Kidney epithelial cell (primary cell): ENCODE results near the gene ALOX15. TPM values are rescaled to one million over a fixed set of nuclear protein-coding genes. Genes with fewer than 3 reads are reported as not detected.
"Not testable (repeated sequence)": the region's sequence is repeated elsewhere in the genome, so short reads cannot be mapped to it uniquely, and the experiment has no call there.

Experiments
- DNase-seq: peaks from one replicate; pipeline ENCODE4 v3.0.0-alpha.2; 2010; ENCODE audit warnings: low read depth
- H3K27me3 ChIP-seq: 2 replicates; pipeline ENCODE4 v1.6.0; 2011; ENCODE audit warnings: low read length; ENCODE audit not compliant: control insufficient read depth, insufficient read depth
- H3K36me3 ChIP-seq: 2 replicates; pipeline ENCODE4 v1.5.1; 2011; ENCODE audit warnings: low read length; ENCODE audit not compliant: control insufficient read depth, insufficient read depth
- H3K4me3 ChIP-seq: 2 replicates; pipeline ENCODE4 v1.5.1; 2011; ENCODE audit warnings: low read depth, mild to moderate bottlenecking, control low read depth, low read length
- total RNA-seq: library from RNA; depleted of rRNA; stranded (reverse); fragments of >200 nt; gene quantifications from 2 replicates; pipeline ENCODE4 v1.2.3, GENCODE V29; 2015
- TF ChIP-seq, protein P1 (sequence below): IDR thresholded peaks from 2 replicates; pipeline ENCODE4 v1.5.1; 2011; ENCODE audit warnings: mild to moderate bottlenecking, moderate library complexity, low read length, control low read depth, inconsistent platforms; ENCODE audit not compliant: insufficient read depth, poor library complexity, severe bottlenecking

The ALOX15 gene
- total RNA-seq, 1 donor from 2014 or later: not detected

DNA sequence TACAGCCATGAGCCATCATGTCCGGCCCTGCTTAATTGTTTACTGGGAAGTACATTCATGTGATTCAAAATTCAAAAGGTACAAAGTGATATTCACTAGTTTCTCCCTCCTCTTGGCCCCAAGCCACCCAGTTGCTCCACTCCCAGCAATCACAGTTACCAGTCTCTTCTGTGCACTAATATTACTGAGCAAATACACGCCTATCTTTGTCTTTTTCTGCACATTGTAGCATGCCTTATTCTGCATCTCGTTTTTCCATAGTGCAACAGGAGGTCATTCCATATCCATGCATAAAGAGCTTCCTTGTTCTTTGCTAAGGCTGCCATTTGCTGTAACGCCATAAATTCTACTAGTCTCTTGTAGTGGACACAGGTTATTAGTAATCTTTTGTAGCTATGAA lies 2.2 kb upstream of the ALOX15 start:
- TF ChIP-seq, protein P1, sequence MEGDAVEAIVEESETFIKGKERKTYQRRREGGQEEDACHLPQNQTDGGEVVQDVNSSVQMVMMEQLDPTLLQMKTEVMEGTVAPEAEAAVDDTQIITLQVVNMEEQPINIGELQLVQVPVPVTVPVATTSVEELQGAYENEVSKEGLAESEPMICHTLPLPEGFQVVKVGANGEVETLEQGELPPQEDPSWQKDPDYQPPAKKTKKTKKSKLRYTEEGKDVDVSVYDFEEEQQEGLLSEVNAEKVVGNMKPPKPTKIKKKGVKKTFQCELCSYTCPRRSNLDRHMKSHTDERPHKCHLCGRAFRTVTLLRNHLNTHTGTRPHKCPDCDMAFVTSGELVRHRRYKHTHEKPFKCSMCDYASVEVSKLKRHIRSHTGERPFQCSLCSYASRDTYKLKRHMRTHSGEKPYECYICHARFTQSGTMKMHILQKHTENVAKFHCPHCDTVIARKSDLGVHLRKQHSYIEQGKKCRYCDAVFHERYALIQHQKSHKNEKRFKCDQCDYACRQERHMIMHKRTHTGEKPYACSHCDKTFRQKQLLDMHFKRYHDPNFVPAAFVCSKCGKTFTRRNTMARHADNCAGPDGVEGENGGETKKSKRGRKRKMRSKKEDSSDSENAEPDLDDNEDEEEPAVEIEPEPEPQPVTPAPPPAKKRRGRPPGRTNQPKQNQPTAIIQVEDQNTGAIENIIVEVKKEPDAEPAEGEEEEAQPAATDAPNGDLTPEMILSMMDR: no peak
- Histone ChIP-seq H3K4me3 (no peak overlapping the region), H3K36me3 (no peaks in the 10 kb centered on the region), H3K27me3 (peaks cover 48% of the 10 kb centered on the region)
- no peak for DNase-seq

DNA sequence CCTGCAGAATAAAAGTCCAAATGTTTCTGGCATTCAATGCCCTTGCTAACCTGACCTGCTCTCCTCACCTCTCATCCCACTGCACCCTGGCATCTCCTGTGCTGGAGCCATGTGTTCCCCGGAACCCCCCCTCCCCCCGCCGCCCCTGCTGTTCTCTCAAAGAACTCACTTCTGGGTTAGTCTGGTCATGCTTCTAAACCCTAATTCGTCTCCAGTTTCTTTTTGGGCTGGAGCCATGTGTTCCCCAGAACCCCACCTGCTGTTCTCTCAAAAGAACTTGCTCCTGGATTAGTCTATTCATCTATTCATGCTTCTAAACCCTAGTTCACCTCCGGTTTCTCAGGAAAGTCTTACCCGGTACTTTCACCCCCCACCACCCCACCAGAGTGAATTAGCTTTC lies 808 bp upstream of the ALOX15 start:
- Histone ChIP-seq H3K36me3 (no peaks in the 10 kb centered on the region), H3K4me3 (no peak overlapping the region), H3K27me3 (peaks cover 52% of the 10 kb centered on the region)
- DNase-seq: no peak
- TF ChIP-seq, protein P1: no peak

DNA sequence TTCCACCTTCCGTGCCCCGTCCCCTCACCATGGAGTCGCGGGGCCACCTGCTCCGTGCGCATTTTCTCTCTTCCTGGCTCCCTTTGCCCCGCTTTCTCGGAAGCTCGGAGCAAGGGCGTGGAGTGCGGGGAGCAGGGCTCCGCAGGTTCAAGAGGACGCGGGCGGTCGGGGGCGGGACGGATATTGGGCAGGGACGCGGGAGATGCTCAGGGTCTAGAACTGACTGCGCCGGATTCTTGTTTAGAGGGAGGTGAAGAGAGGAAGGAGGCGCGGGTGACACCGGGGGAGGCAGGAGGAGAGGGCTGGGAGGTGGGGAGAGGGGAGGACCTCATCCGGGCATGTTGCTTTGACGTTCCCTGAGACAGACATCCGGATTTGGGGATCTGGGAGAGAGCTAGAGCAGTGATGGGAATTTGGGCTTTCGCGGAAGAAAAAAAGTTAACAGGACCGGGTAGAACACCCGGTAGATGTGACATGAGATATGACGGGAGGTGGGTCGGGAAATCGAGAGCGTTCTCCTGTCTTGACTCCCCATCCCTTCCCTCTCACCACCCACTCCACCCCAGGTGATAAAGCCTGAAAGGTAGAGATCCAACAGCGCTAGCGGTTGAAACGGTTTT lies 799 bp downstream of the ALOX15 start:
- peaks cover 60% of the 10 kb centered on the region for H3K27me3 ChIP-seq
- H3K36me3 ChIP-seq, DNase-seq, H3K4me3 ChIP-seq: not testable (repeated sequence)

DNA sequence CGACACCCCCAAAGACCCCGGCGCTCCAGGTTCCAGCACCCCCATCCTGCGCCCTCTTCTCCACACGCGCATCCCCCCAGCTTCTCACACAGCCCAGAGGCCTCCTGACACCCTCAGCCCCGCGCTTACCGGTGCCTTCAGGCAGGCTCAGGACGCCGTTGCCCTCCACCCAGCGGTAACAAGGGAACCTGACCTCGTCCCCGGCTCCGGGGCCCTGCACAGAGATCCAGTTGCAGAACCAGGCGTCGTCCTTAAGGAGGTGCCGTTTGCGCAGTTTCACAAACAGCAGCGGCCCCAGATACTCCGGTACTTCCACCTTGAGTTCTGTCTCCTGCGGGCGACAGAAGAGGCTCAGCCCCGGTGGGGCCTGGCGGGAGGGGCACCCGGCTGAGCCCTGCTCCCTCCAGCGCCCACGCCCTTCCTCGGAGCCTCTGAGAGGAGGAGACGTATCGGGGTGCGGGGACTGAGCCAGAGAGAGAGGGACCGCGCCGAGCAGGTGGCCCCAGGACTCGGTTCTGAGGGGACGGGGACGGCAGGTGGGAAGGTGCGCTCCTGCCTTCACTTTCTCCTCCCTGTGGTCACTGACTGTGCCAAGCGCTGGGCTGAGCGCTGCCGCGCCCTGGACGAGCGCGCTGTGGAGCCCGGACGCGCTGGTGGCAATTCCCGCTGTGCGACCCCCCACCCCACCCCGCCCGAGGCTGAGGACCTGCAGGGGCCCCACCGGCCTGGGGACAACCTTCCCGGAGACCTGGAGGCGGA lies 2.0 kb downstream of the ALOX15 start:
- not testable (repeated sequence) for DNase-seq

DNA sequence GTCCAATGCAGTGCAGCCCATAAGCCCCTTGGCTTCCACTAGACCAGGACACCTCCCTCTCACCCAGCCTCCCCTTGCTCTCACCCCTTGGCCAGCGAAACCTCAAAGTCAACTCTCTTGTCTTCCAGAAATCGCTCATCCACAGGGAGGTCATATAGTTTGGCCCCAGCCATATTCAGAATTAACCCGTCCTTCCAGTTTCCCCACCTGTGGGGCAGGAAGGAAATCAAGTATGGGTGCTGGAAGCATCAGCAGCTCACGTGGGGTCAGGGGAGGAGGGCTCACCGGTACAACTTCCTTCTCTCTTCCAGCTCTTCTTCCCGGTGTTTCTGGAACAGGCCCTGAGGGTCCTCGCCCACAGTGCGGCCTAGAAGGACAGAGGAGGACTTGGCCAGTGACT lies 2.7 kb downstream of the ALOX15 start:
- H3K4me3 ChIP-seq, H3K36me3 ChIP-seq: not testable (repeated sequence)
- peaks cover 57% of the 10 kb centered on the region for H3K27me3 ChIP-seq

More for the DNA sequence above, 2.0 kb downstream of the ALOX15 start:
- peaks cover 57% of the 10 kb centered on the region for H3K27me3 ChIP-seq
- not testable (repeated sequence) for H3K4me3 ChIP-seq, H3K36me3 ChIP-seq
- TF ChIP-seq, protein P1: peak; percentile 6

DNA sequence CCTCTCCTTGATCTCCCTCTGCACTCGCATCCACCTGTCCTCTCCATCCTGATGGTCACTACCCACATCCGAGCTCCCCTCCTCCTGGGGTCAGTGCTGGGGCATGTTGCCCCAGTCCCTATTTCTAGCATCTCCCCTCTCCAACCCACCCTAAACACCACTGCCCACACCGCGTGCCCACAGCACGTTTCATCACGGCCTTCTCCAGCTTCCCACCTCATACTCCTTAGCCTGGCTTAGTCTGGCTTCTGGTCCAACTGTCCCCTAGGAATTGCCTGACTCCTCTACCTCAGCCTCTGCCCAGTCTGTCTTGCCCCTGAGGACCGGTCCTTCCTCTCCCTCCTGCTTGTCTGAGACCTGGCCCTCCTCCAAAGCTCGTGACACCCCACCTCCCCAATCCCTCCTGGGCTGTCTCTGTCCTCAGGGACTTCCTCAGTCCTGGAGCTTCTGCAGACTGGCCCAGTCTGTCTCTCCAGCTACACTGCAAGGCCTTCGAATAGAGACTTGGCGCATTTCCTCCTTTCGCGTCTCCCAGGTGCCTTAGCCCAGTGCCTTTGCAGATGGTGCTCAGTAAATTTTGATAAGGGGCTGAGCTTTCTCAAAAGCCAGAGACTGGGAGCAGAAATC lies 4.9 kb downstream of the ALOX15 start:
- no peak overlapping the region for H3K4me3 ChIP-seq
- no peaks in the 10 kb centered on the region for H3K36me3 ChIP-seq
- peaks cover 43% of the 10 kb centered on the region for H3K27me3 ChIP-seq
- no peak for DNase-seq
- TF ChIP-seq, protein P1: no peak

More for the DNA sequence above, 2.7 kb downstream of the ALOX15 start:
- DNase-seq: not testable (repeated sequence)
